GM19025 (cell line): ENCODE data around the gene HIP1R.
"Not testable (repeated sequence)": the region's sequence is repeated elsewhere in the genome, so short reads cannot be mapped to it uniquely, and the experiment has no call there.

ENCODE experiments used
- ATAC-seq: cut with Tn5 transposase; IDR thresholded peaks from one replicate; pipeline ENCODE4 v1.9.1; 2021; ENCODE audit warnings: mild to moderate bottlenecking, low read depth, moderate library complexity; ENCODE audit not compliant: unreplicated experiment

The HIP1R gene

DNA sequence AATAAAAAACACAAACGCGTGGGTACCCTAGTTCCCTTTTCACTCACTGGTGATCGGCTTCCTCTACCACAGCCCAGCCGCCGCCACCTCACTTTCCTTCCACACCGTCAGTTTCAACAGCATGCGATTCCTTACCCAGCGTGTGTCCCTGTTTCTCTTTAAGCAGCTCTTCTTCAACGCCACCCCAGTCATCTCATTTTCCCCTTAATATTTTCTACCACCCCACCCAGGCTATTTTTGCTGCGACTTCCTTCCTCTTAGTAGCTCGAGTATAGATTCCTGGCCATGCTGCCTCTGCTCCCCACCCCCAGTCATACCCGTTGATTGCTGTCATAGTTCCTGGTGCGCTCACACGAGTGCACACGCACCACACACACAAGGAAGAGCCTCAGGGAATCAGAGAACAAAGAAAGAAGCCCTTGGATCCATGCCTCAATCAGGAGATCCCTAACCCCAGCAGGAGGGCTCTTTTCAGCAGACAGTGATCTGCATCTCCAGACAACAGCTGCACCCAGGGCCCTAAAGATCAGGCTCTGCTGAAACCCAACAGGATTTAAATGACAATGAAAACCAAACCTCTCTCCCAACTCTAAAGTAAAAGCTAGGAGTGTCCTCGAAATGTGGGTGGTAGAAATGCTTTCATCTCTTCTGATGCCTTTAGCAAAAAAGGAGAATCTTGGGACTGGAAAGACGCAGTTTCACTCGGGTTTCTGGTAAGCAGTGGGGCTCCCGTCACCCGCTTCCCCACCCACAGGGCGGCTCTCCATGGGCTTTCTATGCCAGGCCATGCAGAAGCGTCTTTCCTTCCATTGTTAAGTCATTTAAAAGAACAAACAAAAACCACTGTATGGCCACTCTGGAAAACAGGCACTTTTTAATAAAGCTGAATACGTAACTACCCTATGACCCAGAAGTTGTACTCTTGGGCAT lies 36.9 kb downstream of the HIP1R start:
- ATAC-seq: no peak

DNA sequence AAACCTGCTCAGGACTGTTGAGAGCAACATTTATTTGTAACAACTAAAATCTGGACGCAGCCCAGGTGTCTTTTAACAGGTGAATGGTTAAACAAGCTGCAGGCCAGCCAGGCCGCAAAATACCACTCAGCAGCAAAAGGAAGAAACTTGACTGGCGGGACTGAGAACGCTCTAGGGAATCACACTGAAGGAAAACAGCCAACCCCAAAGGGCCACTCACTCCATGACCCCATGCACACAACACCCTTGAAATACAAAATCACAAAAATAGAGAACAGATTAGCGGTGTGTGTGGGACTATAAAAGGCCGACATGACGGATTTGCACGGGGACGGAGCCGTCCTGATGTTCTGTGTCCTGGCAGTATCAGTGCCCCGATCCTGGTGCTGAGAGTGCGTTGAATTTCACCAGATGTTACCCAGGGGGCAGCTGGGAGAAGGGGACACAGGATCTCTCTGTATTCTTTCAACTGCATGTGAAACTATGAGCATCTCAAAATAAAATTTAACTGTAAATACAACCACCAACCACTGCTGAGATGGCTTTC lies 37.6 kb downstream of the HIP1R start:
- no peak for ATAC-seq

DNA sequence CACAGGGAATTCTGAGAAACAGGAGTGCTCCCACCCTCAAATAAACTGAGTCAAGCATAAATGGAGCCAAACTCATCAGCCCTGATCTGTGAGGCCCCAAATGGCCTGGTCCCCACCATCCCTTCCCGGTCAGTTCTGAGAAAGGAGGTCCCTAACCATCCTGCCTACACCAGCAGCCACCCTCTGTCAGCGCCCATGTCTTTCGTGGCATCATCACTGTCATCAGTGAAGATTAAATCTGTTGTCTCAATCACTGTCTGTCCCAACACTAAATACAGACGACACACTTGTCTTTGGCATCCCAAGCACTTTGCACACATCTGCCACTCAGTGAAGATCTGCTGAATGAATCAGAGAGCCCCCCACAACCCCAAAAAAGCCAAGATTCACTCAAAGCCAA lies 38.3 kb downstream of the HIP1R start:
- no peak for ATAC-seq

DNA sequence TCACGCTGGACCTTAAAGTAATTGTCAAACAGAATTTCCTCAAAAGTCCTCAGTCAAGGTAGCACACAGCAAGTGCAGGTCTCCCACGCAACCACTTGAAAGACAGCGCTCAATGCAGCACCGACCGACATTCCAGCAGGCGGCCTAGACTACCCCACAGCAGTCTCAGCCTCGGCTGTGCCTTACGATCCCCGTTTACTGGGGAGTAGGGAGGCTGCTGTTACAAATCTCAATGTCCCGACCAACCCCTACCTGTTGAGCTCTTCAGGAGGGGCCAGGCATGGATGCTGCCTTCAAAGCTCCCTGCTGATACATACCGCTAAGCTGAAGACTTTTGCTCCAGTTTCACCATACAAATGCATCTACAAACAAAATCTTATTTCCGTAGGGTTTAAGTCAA lies 38.8 kb downstream of the HIP1R start:
- no peak for ATAC-seq

DNA sequence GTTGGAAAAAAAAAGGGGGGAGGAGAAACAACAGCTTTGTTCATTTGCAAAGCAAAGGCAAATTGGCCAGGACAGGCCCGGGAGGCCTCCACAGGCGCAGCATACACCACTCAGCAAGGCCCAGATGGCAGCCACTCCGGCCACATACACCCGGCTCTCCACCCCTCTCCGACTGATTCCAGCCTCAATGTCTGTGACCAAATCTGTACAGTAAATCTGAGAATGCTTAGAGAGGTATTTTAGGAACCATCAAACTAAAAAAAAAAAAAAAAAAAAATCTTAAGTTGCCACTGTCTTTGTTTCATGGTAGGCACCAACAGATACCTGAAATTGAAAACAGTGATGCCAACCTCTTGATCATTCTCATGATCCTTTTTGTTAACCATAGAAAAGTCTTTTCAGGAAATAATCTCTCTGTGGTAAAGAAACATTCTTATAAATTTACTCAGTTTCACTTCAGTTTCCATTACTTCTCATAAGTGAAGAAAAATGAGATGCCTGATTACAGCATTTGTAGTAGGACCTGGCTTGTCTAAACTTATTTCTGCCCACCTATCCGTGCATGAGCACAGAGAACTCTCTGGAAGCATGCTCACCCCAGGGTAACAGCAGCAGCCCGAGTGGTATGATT lies 40.4 kb downstream of the HIP1R start:
- ATAC-seq: no peak

DNA sequence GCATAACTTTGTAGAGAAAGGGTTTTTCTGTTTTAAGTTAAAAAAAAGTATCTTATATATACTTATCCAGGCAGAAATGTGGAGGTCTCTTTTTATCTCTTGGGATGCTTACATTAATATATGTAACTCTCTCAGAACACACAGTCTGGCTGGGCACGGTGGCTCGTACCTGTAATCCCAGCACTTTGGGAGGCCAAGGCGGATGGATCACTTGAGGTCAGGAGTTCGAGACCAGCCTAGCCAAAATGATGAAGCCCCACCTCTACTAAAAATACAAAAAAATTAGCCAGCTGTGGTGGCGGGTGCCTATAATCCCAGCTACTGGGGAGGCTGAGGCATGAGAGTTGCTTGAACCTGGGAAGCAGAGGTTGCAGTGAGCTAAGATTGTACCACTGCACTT lies 41.0 kb downstream of the HIP1R start:
- not testable (repeated sequence) for ATAC-seq

DNA sequence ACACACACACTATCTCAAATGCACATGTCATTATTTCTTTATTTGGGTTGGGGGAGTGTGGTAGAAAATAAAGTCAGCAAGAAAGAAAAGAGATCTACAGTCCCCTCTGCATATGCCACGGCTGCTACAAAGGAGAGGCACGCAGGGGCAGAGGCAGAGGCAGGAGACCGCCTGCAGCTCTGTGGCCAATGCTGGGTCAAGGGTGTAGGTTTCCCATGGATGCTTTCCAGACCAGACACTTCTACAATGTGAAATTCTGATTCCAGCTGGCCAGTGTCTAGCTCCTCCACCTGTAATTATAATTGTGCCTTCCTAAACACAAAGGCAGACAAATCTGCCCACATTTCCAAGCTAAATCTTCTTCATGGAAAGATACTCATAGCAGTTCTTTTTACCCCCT lies 41.5 kb downstream of the HIP1R start:
- no peak for ATAC-seq

DNA sequence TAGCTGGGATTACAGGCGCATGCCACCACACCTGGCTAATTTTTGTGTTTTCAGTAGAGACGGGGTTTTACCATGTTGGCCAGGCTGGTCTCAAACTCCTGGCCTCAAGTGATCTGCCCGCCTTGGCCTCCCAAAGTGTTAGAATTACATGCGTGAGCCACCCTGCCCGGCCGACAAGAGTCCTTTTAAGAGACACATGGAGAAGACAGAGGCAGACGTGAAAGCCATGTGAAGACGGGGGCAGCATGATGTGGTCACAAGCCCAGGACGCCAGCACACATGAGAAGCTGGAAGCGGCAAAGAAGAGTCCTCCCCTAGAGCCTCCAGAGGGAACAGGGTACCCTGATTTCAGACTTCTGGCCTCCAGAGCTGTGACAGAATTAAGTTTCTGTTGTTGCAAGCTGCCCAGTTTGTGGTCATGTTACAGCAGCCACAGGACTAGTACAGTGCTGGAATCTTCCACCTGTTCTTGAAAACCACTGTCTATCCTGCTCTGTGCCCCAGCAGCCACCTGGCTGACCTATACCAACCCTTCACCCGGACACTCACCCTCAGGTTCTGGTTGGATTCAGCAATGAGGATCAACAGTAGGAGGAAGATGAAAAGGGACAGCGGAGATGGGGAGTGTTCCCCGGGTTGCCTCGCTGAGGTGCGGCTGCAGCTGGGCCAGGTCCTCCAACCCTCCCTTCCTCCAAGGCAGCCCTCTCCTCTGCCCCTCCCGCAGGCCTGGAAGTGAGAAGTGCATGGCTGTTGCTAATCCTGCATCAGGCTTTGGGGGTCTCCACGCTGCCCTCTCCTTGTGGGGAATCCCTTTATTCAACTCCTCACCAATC lies 43.7 kb downstream of the HIP1R start:
- no peak for ATAC-seq

DNA sequence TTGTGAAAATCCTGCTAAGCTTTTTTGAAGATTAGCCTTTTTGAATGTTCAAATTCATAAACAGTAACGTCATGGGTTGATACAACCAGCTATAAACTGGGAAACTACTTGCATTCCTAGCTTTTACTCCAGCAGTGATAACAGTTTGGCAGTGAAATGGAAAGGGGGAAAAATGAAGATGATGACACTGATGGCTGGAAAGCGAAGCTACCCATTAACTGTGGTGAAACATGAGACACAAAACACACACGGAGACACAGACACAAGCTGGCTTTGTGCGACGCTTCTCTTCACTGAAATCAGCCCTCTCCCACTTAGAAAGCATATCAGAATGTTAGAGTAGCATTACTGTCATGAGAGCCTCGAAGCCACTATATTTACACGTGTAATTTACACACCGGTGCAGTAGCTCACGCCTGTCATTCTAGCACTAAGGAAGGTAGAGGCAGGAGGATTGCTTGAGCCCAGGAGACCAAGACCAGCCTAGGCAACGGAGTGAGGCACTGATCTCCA lies 45.0 kb downstream of the HIP1R start:
- ATAC-seq: no peak

DNA sequence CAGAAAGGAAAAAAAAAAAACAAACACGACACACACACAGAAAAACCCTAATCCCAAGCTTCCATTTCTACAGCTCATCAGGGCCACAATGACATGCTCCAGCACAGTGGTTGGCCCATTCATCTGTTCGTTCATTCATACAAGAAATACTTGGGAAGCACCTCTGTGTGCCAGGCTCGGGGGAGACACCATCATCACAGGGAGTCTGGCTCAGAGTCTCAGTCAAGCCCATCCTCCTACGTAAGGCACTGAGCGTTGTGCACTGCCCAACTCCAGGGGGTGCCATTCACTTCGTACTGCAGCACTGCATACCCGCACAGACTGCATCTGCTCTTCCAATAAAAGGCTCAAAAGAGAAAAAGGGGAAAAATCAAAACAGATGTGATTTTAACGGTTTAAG lies 45.4 kb downstream of the HIP1R start:
- ATAC-seq: no peak

DNA sequence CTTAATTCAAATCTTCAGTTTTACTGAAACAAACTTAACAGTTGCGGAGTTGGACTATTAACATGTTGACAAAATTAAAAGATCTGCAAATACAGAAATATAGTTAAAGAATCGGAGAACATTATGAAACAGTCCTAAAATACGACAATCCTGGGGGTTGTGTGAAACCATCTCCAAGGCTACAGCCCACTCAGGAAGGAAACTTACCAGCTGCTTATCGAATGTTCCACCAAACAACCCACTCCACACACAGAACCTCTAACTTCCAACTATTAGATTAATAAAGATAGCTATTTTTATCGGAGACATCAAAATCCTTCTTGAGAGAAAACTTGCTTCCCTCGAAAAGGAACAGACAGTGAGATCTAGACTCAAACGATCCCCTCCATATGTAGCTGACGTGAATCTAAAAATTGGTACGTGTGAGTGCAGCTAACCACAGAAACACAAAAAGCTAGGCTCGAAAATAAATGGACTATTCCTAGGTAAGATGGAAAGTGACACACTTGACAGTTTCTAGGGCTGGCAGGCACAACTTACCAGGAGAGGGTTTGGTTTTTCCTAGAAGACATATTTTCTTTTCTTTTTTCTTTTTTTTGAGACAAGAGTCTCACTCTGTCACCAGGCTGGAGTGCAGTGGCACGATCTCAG lies 47.8 kb downstream of the HIP1R start:
- ATAC-seq: no peak

DNA sequence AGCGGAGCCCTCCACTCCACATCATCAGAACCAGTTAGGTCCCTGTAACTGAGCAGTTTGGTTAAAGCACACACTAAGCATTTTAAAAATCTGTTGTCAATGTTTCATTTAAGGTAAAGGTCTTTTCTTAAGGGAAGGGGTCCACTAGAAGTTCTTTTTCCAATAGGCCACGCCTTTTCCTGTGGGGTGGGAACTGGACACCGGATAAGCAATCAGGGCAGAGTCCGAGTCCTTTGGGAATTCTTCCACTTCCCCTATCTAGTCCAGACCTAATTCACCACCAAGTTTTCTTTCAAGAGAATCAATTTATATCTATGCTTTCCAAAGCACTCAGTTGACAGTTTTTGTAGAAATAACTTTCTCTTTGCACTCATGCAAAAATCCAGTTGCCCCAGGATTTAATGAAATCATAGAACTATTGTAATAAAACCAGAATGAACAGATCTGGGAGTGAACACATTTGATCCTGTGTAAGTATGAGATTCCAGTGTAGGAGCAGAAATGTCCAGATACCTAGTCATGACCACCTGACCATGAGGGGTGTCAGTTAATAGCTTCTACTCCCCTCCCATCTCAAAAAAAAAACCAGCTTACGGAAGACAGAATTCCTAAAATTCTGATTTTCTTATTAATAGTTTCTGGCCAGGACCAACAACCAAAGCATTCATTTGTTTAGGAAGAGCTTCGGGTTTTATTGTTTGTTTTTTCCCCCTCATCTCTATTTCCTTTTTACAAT lies 49.0 kb downstream of the HIP1R start:
- ATAC-seq: no peak

DNA sequence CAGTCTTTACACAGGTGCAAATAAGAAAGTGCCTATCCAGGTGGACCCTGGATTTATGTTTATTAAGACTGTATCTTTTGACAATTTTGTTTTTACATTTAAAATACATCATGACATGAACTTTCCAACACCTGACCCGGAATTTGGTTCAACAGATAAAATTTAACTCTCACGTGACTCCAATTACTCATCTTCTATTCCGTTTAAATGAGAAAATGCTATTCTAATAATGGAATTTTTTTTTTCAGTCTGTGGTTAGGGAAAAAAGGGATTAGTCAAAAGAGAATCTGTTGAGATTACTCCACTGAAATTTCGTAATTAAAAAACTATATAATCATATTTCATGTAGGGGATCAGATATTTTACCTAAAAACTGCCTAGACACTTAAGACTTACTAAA lies 49.6 kb downstream of the HIP1R start:
- no peak for ATAC-seq

DNA sequence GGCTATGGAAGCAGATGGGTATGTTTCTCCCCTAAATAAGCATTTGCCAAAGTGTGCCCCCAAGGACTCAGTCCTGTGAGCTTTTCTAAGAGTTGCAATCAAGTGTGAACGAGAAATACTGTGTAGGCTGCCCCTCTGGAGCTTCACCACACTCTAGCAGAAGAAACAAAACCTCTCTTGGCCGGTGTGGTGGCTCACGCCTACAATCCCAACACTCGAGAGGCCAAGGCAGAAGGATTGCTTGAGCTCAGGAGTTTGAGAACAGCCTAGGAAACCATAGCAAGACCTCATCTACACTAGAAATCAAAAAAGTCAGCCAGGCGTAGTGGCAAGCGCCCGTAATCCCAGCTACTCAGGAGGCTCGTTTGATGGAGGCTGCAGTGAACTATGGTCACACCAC lies 50.9 kb downstream of the HIP1R start:
- no peak for ATAC-seq

DNA sequence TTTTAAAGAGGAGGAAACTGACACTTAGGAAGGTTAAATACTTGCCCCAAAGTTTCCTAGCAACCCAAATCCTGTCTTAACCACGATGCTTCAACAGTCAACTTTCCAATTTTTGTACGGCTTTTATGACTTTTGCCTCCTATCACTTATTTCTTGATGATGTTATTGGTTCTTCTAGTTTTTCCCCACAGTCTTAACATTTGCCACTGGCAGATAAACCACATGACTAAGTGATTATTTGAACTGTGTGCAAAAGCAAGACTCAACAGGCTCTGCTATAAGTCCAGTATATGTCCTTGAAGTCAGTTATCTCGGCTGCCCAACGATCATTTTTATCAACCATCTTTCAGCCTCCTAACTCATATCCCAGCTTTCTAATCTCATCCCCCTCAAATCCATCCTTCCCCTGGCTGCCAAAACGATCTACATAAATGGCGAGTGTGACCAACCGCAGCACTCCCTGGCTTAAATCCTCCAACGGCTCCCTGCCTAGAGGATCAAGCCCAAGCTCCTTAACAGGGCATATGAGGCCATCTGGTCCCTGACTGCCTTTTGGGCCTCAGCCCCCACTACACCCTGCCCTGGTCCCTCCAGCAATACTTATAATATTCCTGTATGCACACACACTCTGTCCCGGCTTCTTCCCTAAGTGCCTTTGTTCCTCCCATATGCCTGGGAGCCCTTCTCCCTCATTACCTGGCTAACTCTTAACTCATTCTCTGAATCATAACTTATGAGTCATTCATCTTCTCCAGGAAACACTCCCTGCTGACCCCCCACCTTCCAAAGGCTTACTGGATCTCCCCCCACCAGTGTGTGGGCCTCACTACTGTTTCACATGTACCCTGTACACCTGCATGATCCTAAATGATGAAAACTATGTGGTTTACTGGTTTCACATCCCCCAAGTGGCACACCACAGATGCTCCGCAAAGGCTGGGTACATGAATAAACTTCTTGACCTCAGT lies 51.9 kb downstream of the HIP1R start:
- ATAC-seq: peak; percentile 72

DNA sequence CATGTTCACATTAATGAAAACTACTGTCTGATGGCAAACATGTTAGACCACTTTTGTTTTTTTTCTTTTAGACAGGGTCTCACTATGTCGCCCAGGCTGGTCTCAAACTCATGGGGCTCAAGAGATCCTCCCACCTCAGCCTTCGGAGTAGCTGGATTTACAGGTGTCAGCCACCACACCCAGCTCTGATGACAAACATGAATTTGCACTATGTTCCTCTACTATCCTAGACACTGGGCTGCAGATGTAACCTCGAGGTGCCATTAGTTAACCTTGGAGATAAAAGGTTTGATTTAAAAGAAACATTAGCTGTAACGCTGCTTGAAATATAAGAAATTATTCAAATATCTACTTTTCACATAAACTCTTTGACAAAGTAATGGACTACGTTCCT lies 52.6 kb downstream of the HIP1R start:
- ATAC-seq: peak; percentile 11

DNA sequence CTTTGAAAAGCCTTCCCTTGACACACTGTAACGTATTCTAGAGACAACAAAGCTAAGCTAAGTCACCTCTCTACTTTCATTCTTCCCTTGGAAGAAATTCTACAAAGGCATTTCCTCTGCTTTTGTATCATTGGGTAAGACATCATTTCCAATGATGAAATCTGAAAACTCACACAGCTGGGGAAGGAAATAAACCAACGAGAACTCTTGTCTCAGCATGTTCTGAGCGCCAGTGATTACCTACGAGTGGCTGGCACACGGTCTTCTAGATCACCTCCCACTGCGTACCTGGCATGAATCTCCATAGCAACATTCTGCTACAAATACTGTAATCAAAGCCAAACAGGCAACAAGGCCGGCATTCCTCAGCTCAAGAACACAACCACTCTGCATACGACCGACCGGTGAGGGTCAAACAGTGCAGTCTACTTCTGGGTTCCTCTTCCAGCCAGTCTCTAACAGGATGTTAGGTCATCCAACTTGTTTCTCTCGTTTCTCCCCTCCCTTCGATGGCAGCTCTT lies 53.0 kb downstream of the HIP1R start:
- no peak for ATAC-seq
